ENCODE results near the gene INKA1. TPM values are rescaled to one million over a fixed set of nuclear protein-coding genes. Genes with fewer than 3 reads are reported as not detected.
"Not testable (repeated sequence)": the region's sequence is repeated elsewhere in the genome, so short reads cannot be mapped to it uniquely, and the experiment has no call there.

INKA1 gene
- total and polyA plus RNA-seq, 9 of the 15 experiments (the other 6 are each of a cell fraction or from before 2014, with no cell fraction given) = 0.55 to 13.9 (median 6.7) TPM

DNA sequence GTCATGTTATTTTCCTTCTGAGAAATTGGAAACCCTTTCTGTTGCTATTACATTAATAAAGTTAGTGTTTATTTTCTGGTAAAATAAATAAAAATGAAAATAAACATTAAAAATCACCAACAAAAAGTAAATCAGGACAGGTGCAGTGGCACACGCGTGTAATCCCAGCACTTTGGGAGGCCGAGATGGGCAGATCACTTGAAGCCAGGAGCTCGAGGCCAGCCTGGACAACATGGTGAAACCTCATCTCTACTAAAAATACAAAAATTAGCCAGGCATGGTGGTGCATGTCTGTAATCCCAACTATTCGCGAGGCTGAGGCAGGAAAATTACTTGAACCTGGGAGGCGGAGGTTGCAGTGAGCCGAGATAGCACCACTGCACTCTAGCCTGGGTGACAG lies 27.0 kb upstream of the INKA1 start:
- CTCF ChIA-PET (ENCODE audit: low intra/inter-chr PET ratio); H3K27ac ChIP-seq (ENCODE audit: extremely low read depth, low read depth, low read length); H3K4me3 ChIP-seq; H3K9me1 ChIP-seq (ENCODE audit: control insufficient read depth, insufficient read depth, low read length); H2AFZ ChIP-seq (ENCODE audit: low read depth, low read length); H4K20me1 ChIP-seq (replicated peaks; ENCODE audit: control insufficient read depth, insufficient read depth, low read length); H3K4me2 ChIP-seq (ENCODE audit: insufficient read depth, low read length); ATAC-seq; intact Hi-C loops (cut with micrococcal nuclease); H3K4me1 ChIP-seq (replicated peaks in 1 of 2; ENCODE audit: control insufficient read depth in 2 of 2, insufficient read depth in 2 of 2, low read length in 2 of 2); H3K9ac ChIP-seq (ENCODE audit: insufficient read depth in 1 of 2, low read depth in 2 of 2, low read length in 2 of 2); BruUV-seq (replicated peaks); in situ Hi-C loops (cut with MboI); H3K9me3 ChIP-seq (replicated peaks; ENCODE audit: control insufficient read depth, insufficient read depth, low read depth, low read length); FAIRE-seq; DNase-seq (ENCODE audit: extremely low read depth in 1 of 4, low spot score in 3 of 4); H3K27me3 ChIP-seq (ENCODE audit: control insufficient read depth in 2 of 2, insufficient read depth in 2 of 2, low read length in 2 of 2): not testable (repeated sequence)
- POLR2A ChIA-PET = interaction anchor here (2.7 kb wide), 1 partner anchor 18 kb away, joined by 12 read pairs; no protein-coding TSS in a partner anchor
- WGBS (ENCODE audit: insufficient coverage, low coverage, missing lambda C conversion rate) = 89% methylated on average over 8 of the region's 8 CpGs
- H3K79me2 ChIP-seq (ENCODE audit: control insufficient read depth, insufficient read depth, low read length) = peaks cover 81% of the 10 kb centered on the region
- H3K36me3 ChIP-seq (ENCODE audit: control insufficient read depth, insufficient read depth, low read length) = peaks cover 41% of the 10 kb centered on the region; the same call in 2 of the 3 replicates

DNA sequence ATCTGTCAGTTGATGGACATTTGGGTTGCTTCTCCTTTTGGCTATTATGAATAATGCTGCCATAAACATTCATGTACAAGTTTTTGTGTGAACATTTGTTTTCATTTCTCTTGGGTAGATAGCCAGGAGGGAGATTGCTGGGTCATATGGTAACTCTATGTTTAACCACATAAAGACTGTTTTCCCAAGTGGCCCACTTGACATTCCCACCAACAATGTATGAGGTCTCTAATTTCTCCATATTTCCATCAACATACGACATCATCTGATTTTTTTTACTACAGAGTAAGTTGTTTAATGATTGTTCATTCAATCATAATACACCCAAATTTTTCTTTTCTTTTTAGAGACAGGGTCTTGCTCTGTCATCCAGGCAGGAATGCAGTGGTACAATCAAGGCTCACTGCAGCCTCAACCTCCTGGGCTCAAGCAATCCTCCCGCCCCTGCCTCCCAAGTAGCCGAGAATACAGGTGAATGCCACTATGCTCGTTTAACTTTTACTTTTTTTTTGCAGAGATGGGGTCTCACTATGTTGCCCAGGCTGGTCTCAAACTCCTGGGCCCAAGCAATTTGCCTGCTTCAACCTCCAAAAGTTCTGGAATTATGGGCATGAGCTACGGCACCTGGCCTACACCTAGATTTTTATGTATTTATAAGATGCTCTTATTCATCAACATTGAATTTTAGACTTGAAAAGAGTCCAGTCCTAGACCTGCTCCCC lies 23.5 kb upstream of the INKA1 start:
- intact Hi-C loops (cut with micrococcal nuclease) (no loop called here), in situ Hi-C loops (cut with MboI) (no loop called here)
- no peak overlapping the region for H3K9ac ChIP-seq (ENCODE audit: insufficient read depth in 1 of 2, low read depth in 2 of 2, low read length in 2 of 2)
- POLR2A ChIA-PET = interaction anchor here (0.9 to 1.4 kb wide), 3 partner anchors 20 to 24 kb away, joined by 3 to 4 read pairs (median 3); partner anchors contain the start of gene INKA1
- DNase-seq (ENCODE audit: extremely low read depth in 1 of 4, low spot score in 3 of 4) (no peak), ATAC-seq (no peak), FAIRE-seq (no peak)
- H2AFZ ChIP-seq (ENCODE audit: low read depth, low read length) = no peak overlapping the region
- no peak overlapping the region for H3K4me3 ChIP-seq
- peaks cover 79% of the 10 kb centered on the region for H3K79me2 ChIP-seq (ENCODE audit: control insufficient read depth, insufficient read depth, low read length)
- H4K20me1 ChIP-seq (replicated peaks; ENCODE audit: control insufficient read depth, insufficient read depth, low read length) = 0 out of 2 replicates have a peak, but pooled peaks cover 3% of the 10 kb centered on the region
- CTCF ChIA-PET (ENCODE audit: low intra/inter-chr PET ratio) = no interaction called here
- no peak overlapping the region for H3K4me2 ChIP-seq (ENCODE audit: insufficient read depth, low read length)
- H3K27me3 ChIP-seq (ENCODE audit: control insufficient read depth in 2 of 2, insufficient read depth in 2 of 2, low read length in 2 of 2) = no peaks in the 10 kb centered on the region
- H3K9me1 ChIP-seq (ENCODE audit: control insufficient read depth, insufficient read depth, low read length) = no peaks in the 10 kb centered on the region
- peaks cover 57% of the 10 kb centered on the region; the same call in 2 of the 3 replicates for H3K36me3 ChIP-seq (ENCODE audit: control insufficient read depth, insufficient read depth, low read length)
- WGBS (ENCODE audit: insufficient coverage, low coverage, missing lambda C conversion rate) = 84% methylated on average over 5 of the region's 5 CpGs
- BruUV-seq (replicated peaks) = no TSS peak
- no peaks in the 10 kb centered on the region; a peak in 2 of 5 replicates for H3K4me1 ChIP-seq (replicated peaks in 1 of 2; ENCODE audit: control insufficient read depth in 2 of 2, insufficient read depth in 2 of 2, low read length in 2 of 2)
- no peak overlapping the region for H3K27ac ChIP-seq (ENCODE audit: extremely low read depth, low read depth, low read length)
- no peaks in the 10 kb centered on the region for H3K9me3 ChIP-seq (replicated peaks; ENCODE audit: control insufficient read depth, insufficient read depth, low read depth, low read length)
- no peak for TF ChIP-seq IFI16 (CRISPR knock-in tag; IDR thresholded peaks at IDR 0.05)
- TF ChIP-seq, protein P1, sequence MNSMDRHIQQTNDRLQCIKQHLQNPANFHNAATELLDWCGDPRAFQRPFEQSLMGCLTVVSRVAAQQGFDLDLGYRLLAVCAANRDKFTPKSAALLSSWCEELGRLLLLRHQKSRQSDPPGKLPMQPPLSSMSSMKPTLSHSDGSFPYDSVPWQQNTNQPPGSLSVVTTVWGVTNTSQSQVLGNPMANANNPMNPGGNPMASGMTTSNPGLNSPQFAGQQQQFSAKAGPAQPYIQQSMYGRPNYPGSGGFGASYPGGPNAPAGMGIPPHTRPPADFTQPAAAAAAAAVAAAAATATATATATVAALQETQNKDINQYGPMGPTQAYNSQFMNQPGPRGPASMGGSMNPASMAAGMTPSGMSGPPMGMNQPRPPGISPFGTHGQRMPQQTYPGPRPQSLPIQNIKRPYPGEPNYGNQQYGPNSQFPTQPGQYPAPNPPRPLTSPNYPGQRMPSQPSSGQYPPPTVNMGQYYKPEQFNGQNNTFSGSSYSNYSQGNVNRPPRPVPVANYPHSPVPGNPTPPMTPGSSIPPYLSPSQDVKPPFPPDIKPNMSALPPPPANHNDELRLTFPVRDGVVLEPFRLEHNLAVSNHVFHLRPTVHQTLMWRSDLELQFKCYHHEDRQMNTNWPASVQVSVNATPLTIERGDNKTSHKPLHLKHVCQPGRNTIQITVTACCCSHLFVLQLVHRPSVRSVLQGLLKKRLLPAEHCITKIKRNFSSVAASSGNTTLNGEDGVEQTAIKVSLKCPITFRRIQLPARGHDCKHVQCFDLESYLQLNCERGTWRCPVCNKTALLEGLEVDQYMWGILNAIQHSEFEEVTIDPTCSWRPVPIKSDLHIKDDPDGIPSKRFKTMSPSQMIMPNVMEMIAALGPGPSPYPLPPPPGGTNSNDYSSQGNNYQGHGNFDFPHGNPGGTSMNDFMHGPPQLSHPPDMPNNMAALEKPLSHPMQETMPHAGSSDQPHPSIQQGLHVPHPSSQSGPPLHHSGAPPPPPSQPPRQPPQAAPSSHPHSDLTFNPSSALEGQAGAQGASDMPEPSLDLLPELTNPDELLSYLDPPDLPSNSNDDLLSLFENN (IDR thresholded peaks at IDR 0.05; ENCODE audit: low read depth in 2 of 2, low read length in 2 of 2) = no peak
- TF ChIP-seq HEY1 (CRISPR knock-in tag; IDR thresholded peaks at IDR 0.05; ENCODE audit: borderline replicate concordance) = no peak
- TF ChIP-seq TFAM (CRISPR knock-in tag; conservative IDR thresholded peaks at IDR 0.05) = no peak
- TF ChIP-seq SAFB (IDR thresholded peaks at IDR 0.05; ENCODE audit: borderline replicate concordance, low read depth, low read length) = no peak
- TF ChIP-seq ZBTB17 (CRISPR knock-in tag; IDR thresholded peaks at IDR 0.05) = no peak
- TF ChIP-seq, protein P2, sequence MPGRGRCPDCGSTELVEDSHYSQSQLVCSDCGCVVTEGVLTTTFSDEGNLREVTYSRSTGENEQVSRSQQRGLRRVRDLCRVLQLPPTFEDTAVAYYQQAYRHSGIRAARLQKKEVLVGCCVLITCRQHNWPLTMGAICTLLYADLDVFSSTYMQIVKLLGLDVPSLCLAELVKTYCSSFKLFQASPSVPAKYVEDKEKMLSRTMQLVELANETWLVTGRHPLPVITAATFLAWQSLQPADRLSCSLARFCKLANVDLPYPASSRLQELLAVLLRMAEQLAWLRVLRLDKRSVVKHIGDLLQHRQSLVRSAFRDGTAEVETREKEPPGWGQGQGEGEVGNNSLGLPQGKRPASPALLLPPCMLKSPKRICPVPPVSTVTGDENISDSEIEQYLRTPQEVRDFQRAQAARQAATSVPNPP (IDR thresholded peaks at IDR 0.05; ENCODE audit: borderline replicate concordance, insufficient read depth, insufficient read length) = no peak
- TF ChIP-seq KLF13 (tag; IDR thresholded peaks at IDR 0.05; ENCODE audit: borderline replicate concordance, low read depth) = no peak
- no peak for TF ChIP-seq ZNF766 (CRISPR knock-in tag; conservative IDR thresholded peaks at IDR 0.05)

All from K562 (cell line).